Measurements from ENCODE around the gene CXADR.

DNA sequence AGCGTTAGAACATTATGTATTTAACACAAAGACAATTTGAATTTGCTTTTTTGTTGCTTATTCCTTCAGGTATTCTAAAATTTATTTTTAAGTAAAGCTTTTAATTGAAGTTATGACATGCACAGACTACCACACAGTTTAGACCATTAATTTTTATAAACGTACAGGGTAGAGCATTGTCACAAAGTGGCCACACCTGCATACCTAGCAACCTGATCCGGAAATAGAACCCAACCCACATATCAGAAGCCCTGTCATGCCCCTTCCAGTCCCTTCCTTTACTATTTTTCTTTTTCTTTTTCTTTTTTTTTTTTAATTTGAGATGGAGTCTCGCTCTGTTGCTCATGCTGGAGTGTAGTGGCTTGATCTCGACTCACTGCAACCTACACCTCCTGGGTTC lies 16.8 kb downstream of the CXADR start:
- TF ChIP-seq GATA3 (IDR thresholded peaks at IDR 0.05; ENCODE audit: low read depth, low read length): no peak
- TF ChIP-seq GATA2 (IDR thresholded peaks at IDR 0.05; ENCODE audit: low read depth, low read length): no peak

All from SH-SY5Y (cell line).